ENCODE results near the gene CEMIP.

The CEMIP gene

DNA sequence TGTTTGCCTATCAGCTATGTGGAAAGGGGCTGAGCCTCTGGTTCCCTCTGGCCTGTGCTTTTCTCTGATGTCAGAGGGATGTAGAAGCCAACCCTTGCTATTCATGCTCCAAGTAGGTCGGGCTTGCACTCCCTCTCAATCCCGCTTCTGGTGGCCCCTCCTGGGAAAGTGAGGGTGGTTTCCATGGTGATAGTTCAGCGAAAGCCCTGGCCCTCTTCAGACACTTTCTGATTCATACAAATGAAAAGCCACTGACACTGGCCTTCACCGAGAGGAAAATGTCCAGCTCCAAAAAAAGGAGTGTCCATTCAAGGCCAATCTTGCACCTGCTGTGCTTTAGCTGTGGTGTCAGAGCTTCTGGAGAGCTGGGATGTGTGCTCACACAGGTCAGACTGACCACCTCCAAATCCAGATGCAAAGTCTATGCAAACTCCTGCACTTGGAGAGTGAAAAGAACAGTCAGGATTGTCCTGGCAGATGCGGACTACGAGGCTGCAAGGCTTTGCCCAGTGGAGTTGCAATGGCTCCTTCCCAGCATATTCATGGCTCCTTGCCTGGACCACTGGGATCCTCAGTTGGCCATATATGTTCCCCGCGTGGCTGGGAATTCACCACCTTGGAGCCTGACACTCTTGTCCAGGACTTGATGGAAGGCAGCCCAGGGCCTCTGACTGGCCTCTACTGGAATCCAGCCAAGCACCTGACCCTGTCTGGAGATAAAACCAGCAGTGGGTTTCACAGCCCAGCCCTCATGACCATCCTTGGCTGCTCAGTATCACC is 96.6 kb downstream of the CEMIP start:
- no peak for TF ChIP-seq CTCF (IDR thresholded peaks at IDR 0.05; ENCODE audit: control insufficient read depth, extremely low read depth, insufficient read depth)
- no peak overlapping the region for H3K4me3 ChIP-seq (ENCODE audit: low read depth, low read length)
- DNase-seq (ENCODE audit: low read depth), result no peak

GRCh38 chr15:80876348-80876674 is 97.1 kb downstream of the CEMIP start:
- TF ChIP-seq CTCF (IDR thresholded peaks at IDR 0.05; ENCODE audit: control insufficient read depth, extremely low read depth, insufficient read depth), result no peak
- no peak for DNase-seq (ENCODE audit: low read depth)
- H3K4me3 ChIP-seq (ENCODE audit: low read depth, low read length), result no peak overlapping the region

GRCh38 chr15:80878242-80878866 is 99.2 kb downstream of the CEMIP start:
- DNase-seq (ENCODE audit: low read depth), result no peak
- no peak for TF ChIP-seq CTCF (IDR thresholded peaks at IDR 0.05; ENCODE audit: control insufficient read depth, extremely low read depth, insufficient read depth)
- no peak overlapping the region for H3K4me3 ChIP-seq (ENCODE audit: low read depth, low read length)

- DNase-seq (ENCODE audit: low read depth), result no peak
- no peak for TF ChIP-seq CTCF (IDR thresholded peaks at IDR 0.05; ENCODE audit: control insufficient read depth, extremely low read depth, insufficient read depth)
- H3K4me3 ChIP-seq (ENCODE audit: low read depth, low read length), result no peak overlapping the region
Measured at GRCh38 chr15:80878867-80879250, 99.7 kb downstream of the CEMIP start.

DNA sequence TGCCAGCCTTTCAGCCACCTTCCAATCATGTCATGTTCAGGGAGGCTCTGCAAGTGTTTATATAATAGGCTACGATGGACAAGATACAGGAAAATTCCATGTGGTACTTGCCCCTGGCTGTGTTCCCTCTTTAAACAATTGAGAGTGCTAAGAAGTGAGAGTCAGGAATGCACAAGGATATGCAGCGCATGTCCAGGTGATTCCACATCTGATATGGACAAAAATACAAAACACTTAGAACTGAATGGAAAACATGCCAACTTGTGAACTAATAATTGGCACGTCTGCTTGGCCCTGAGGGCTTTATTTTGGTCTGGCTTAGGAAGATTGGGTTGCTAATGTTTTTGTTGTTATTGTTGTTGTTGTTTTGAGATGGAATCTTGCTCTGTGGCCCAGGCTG is 100.9 kb downstream of the CEMIP start:
- no peak for DNase-seq (ENCODE audit: low read depth)
- no peak for TF ChIP-seq CTCF (IDR thresholded peaks at IDR 0.05; ENCODE audit: control insufficient read depth, extremely low read depth, insufficient read depth)
- no peak overlapping the region for H3K4me3 ChIP-seq (ENCODE audit: low read depth, low read length)

GRCh38 chr15:80883641-80884040 is 104.5 kb downstream of the CEMIP start:
- DNase-seq (ENCODE audit: low read depth), result no peak
- no peak for TF ChIP-seq CTCF (IDR thresholded peaks at IDR 0.05; ENCODE audit: control insufficient read depth, extremely low read depth, insufficient read depth)
- no peak overlapping the region for H3K4me3 ChIP-seq (ENCODE audit: low read depth, low read length)

All from LNCaP clone FGC (cell line).